HG03066 (cell line): ENCODE measurements around the gene PIEZO2.

Experiments
- ATAC-seq: cut with Tn5 transposase; IDR thresholded peaks from one replicate; pipeline ENCODE4 v1.9.1; 2021; ENCODE audit warnings: low read depth; ENCODE audit not compliant: unreplicated experiment

The PIEZO2 gene

GRCh38 chr18:10908760-10909159 is 240.6 kb downstream of the PIEZO2 start:
- ATAC-seq = no peak

GRCh38 chr18:10907749-10908148 is 241.6 kb downstream of the PIEZO2 start:
- no peak for ATAC-seq

- ATAC-seq = no peak
Measured at GRCh38 chr18:10901329-10901728, 248.0 kb downstream of the PIEZO2 start.

GRCh38 chr18:10900435-10900834 is 248.9 kb downstream of the PIEZO2 start:
- no peak for ATAC-seq

- no peak for ATAC-seq
Measured at GRCh38 chr18:10899481-10899880, 249.9 kb downstream of the PIEZO2 start.

GRCh38 chr18:10898417-10898974 is 250.9 kb downstream of the PIEZO2 start:
- ATAC-seq = no peak

- no peak for ATAC-seq
Measured at GRCh38 chr18:10896851-10897250, 252.5 kb downstream of the PIEZO2 start.

GRCh38 chr18:10895976-10896375 is 253.4 kb downstream of the PIEZO2 start:
- ATAC-seq = no peak

GRCh38 chr18:10894501-10894900 is 254.9 kb downstream of the PIEZO2 start:
- no peak for ATAC-seq

GRCh38 chr18:10893761-10894160 is 255.6 kb downstream of the PIEZO2 start:
- no peak for ATAC-seq

- ATAC-seq = no peak
Measured at GRCh38 chr18:10893196-10893595, 256.2 kb downstream of the PIEZO2 start.

- no peak for ATAC-seq
Measured at GRCh38 chr18:10892786-10893185, 256.6 kb downstream of the PIEZO2 start.

GRCh38 chr18:10890022-10890421 is 259.3 kb downstream of the PIEZO2 start:
- no peak for ATAC-seq

- ATAC-seq = no peak
Measured at GRCh38 chr18:10878703-10879102, 270.7 kb downstream of the PIEZO2 start.

GRCh38 chr18:10877987-10878386 is 271.4 kb downstream of the PIEZO2 start:
- ATAC-seq = no peak

- ATAC-seq = no peak
Measured at GRCh38 chr18:10875811-10876210, 273.6 kb downstream of the PIEZO2 start.

GRCh38 chr18:10872304-10872703 is 277.1 kb downstream of the PIEZO2 start:
- no peak for ATAC-seq

- ATAC-seq = no peak
Measured at GRCh38 chr18:10864722-10865121, 284.6 kb downstream of the PIEZO2 start.

GRCh38 chr18:10863026-10863425 is 286.3 kb downstream of the PIEZO2 start:
- ATAC-seq = no peak

GRCh38 chr18:10860928-10861327 is 288.4 kb downstream of the PIEZO2 start:
- ATAC-seq = no peak

- ATAC-seq = no peak
Measured at GRCh38 chr18:10860382-10860781, 289.0 kb downstream of the PIEZO2 start.

- ATAC-seq = no peak
Measured at GRCh38 chr18:10858477-10858876, 290.9 kb downstream of the PIEZO2 start.

- no peak for ATAC-seq
Measured at GRCh38 chr18:10856132-10856531, 293.2 kb downstream of the PIEZO2 start.
